HepG2 (cell line): ENCODE results near the gene ANKRD39. TPM values are rescaled to one million over a fixed set of nuclear protein-coding genes. Genes with fewer than 3 reads are reported as not detected.
A peak's percentile ranks its signal among the peaks of the same experiment; 100 is the strongest.

Experiments used
- CBX2 ChIP-seq, 2 experiments: fragments of 200-600 bp in 1 of 2; sonication (generic); formaldehyde crosslinking in 1 of 2; IDR thresholded peaks; 2 replicates each; pipeline versions ENCODE4 v1.7.0 to v1.8.1; 2018 to 2022; ENCODE audit warnings: low read depth in 2 of 2, low read length in 1 of 2, mild to moderate bottlenecking in 1 of 2, missing genetic modification reagents in 1 of 2
- CCAR2 ChIP-seq: fragments of 200-400 bp; formaldehyde crosslinking; optimal IDR thresholded peaks from 2 replicates; pipeline ENCODE3; 2018; ENCODE audit warnings: low read depth, mild to moderate bottlenecking, low read length, moderate library complexity
- ELF3 ChIP-seq: IDR thresholded peaks from 2 replicates; pipeline ENCODE4 v1.6.1; 2016; ENCODE audit warnings: missing genetic modification reagents, missing compliant biosample characterization
- HMGXB3 ChIP-seq: sonication (generic); formaldehyde crosslinking; IDR thresholded peaks from 2 replicates; pipeline ENCODE4 v1.4.0; 2020; ENCODE audit warnings: missing genetic modification reagents, borderline replicate concordance
- KDM2A ChIP-seq: sonication (generic); formaldehyde crosslinking; IDR thresholded peaks from 2 replicates; pipeline ENCODE4 v1.4.0; 2020; ENCODE audit warnings: low read depth, missing genetic modification reagents, borderline replicate concordance
- MXI1 ChIP-seq: IDR thresholded peaks from 3 replicates; pipeline ENCODE4 v1.6.1; 2012; ENCODE audit warnings: low read depth, low read length, inconsistent platforms, borderline replicate concordance
- NFIB ChIP-seq: sonication (generic); formaldehyde crosslinking; IDR thresholded peaks from 2 replicates; pipeline ENCODE4 v1.9.0; 2021; ENCODE audit warnings: missing genetic modification reagents, mild to moderate bottlenecking, borderline replicate concordance
- NR2C2 ChIP-seq: sonication (generic); formaldehyde crosslinking; IDR thresholded peaks from 2 replicates; pipeline ENCODE4 v1.4.0; 2020; ENCODE audit warnings: missing genetic modification reagents, mild to moderate bottlenecking, moderate library complexity, borderline replicate concordance
- SP2 ChIP-seq: sonication (generic); formaldehyde crosslinking; IDR thresholded peaks from 2 replicates; pipeline ENCODE4 v1.5.1; 2020; ENCODE audit warnings: mild to moderate bottlenecking, missing genetic modification reagents
- SRSF9 ChIP-seq: fragments of 200-400 bp; formaldehyde crosslinking; IDR thresholded peaks from 2 replicates; pipeline ENCODE4 v1.6.1; 2018; ENCODE audit warnings: borderline replicate concordance, mild to moderate bottlenecking, low read depth, low read length; ENCODE audit not compliant: insufficient read depth, poor library complexity, severe bottlenecking
- TBL1XR1 ChIP-seq: fragments of 150-350 bp; IDR thresholded peaks from 2 replicates; pipeline ENCODE4 v1.6.1; 2014; ENCODE audit warnings: borderline replicate concordance, low read length; ENCODE audit not compliant: partially characterized antibody
- U2AF1 ChIP-seq: fragments of 200-400 bp; formaldehyde crosslinking; optimal IDR thresholded peaks from 2 replicates; pipeline ENCODE3; 2017; ENCODE audit warnings: mild to moderate bottlenecking, low read depth, low read length
- YY1 ChIP-seq: IDR thresholded peaks from 2 replicates; pipeline ENCODE4 v1.6.1; 2011; ENCODE audit warnings: low read length, low read depth, moderate library complexity, mild to moderate bottlenecking; ENCODE audit not compliant: insufficient read depth, insufficient replicate concordance
- ZKSCAN1 ChIP-seq: fragments of 150-350 bp; IDR thresholded peaks from 2 replicates; pipeline ENCODE4 v1.6.1; 2014; ENCODE audit warnings: low read length
- ZNF20 ChIP-seq: sonication (generic); formaldehyde crosslinking; IDR thresholded peaks from 2 replicates; pipeline ENCODE4 v1.4.0; 2020; ENCODE audit warnings: mild to moderate bottlenecking, moderate library complexity, missing genetic modification reagents
- ZNF275 ChIP-seq: sonication (generic); formaldehyde crosslinking; IDR thresholded peaks from 2 replicates; pipeline ENCODE4 v1.8.0; 2022; ENCODE audit warnings: missing genetic modification reagents, mild to moderate bottlenecking, inconsistent platforms, borderline replicate concordance
- ZNF296 ChIP-seq: sonication (generic); formaldehyde crosslinking; conservative IDR thresholded peaks from 2 replicates; pipeline ENCODE4 v1.5.0; 2020; ENCODE audit warnings: mild to moderate bottlenecking, missing genetic modification reagents
- ZNF512B ChIP-seq: sonication (generic); formaldehyde crosslinking; IDR thresholded peaks from 2 replicates; pipeline ENCODE4 v1.5.1; 2020; ENCODE audit warnings: missing genetic modification reagents, mild to moderate bottlenecking, borderline replicate concordance
- ZNF558 ChIP-seq: sonication (generic); formaldehyde crosslinking; IDR thresholded peaks from 2 replicates; pipeline ENCODE4 v1.9.0; 2022; ENCODE audit warnings: mild to moderate bottlenecking, missing genetic modification reagents, borderline replicate concordance
- ZNF564 ChIP-seq: sonication (generic); formaldehyde crosslinking; IDR thresholded peaks from 2 replicates; pipeline ENCODE4 v1.8.1; 2023; ENCODE audit warnings: mild to moderate bottlenecking, missing genetic modification reagents
- ZNF737 ChIP-seq: sonication (generic); formaldehyde crosslinking; IDR thresholded peaks from 2 replicates; pipeline ENCODE4 v1.5.0; 2020; ENCODE audit warnings: missing genetic modification reagents, mild to moderate bottlenecking, borderline replicate concordance
- polyA plus RNA-seq, 8 experiments: library from polyadenylated mRNA; depleted of rRNA in 3 of 8; stranded (reverse) in 7 of 8; unstranded in 1 of 8; fragments of >200 nt; fragmentation: Illumina TruSeq in 4 of 8; extraction: Trizol in 4 of 8; gene quantifications; 2 replicates each; pipeline versions ENCODE4 v1.2.1 to v1.2.3, GENCODE V29; 2011 to 2016; ENCODE audit warnings: low read depth in 4 of 8, missing spikeins in 1 of 8, mixed read lengths in 1 of 8; ENCODE audit not compliant: insufficient read depth in 1 of 8
- total RNA-seq, 5 experiments: library from RNA; depleted of rRNA; stranded (reverse); fragments of >200 nt; fragmentation: Illumina TruSeq; extraction: Trizol; gene quantifications; 2 replicates each; pipeline ENCODE4 v1.2.3, GENCODE V29; 2016; ENCODE audit warnings: low read depth in 1 of 5

ANKRD39 gene
- total and polyA plus RNA-seq, 2 of the 13 experiments (the other 11 are each of a cell fraction or from before 2014, with no cell fraction given): 23.2 to 24.8 TPM

- no peak for TF ChIP-seq U2AF1
- peak; percentile 52; the same call in 1 of the 2 replicates for TF ChIP-seq ELF3 (CRISPR knock-in tag)
- TF ChIP-seq CCAR2: no peak
- TF ChIP-seq ZNF20 (CRISPR knock-in tag): no peak
- TF ChIP-seq ZNF275 (CRISPR knock-in tag): no peak
- no peak for TF ChIP-seq ZNF296 (CRISPR knock-in tag)
- TF ChIP-seq MXI1: peak; percentile 30; the same call in 1 of the 3 replicates
- no peak; the same call in 1 of the 2 replicates for TF ChIP-seq ZKSCAN1
- TF ChIP-seq SRSF9: no peak
- 0 out of 2 replicates have a peak, but pooled peaks have one; percentile 26 for TF ChIP-seq NR2C2 (CRISPR knock-in tag)
- TF ChIP-seq TBL1XR1: no peak
- no peak for TF ChIP-seq NFIB (CRISPR knock-in tag)
- TF ChIP-seq SP2 (CRISPR knock-in tag): no peak
- TF ChIP-seq ZNF737 (CRISPR knock-in tag): no peak
- 0 out of 2 replicates have a peak, but pooled peaks have one; percentile 47 for TF ChIP-seq KDM2A (CRISPR knock-in tag)
- TF ChIP-seq ZNF512B (CRISPR knock-in tag): no peak; the same call in 1 of the 2 replicates
- peak; percentile 28; the same call in 1 of the 2 replicates for TF ChIP-seq ZNF564 (CRISPR knock-in tag)
- no peak for TF ChIP-seq CBX2 (IDR thresholded peaks at IDR 0.05; ENCODE audit: low read depth, low read length)
- no peak for TF ChIP-seq CBX2 (CRISPR knock-in tag; IDR thresholded peaks at IDR 0.05; ENCODE audit: low read depth)
- TF ChIP-seq HMGXB3: no peak
- TF ChIP-seq YY1: no peak
- no peak for TF ChIP-seq ZNF558 (CRISPR knock-in tag)
Observed at GRCh38 chr2:96810783-96811192, 47.0 kb downstream of the ANKRD39 start (continued).
